Measurements from ENCODE around the gene THAP8.

DNA sequence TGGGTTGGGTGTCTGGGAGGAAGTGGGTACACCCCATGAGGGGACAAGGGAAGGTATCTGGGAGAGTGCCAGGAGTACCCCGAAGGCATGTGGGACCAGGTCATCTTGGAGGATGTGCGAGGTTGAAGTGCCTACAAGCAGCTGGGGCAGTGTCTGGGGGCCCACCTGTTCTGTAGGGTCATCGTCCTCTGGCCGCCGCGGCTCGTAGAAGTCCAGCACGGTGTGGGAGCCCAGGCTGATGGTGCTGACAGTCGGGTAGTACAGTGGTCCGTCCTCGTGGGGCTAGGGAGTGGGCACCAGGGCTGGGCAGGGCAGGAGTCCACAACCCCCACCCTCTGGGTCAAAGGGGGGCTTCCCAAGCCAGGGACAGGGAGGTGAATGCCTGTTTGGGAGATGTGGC is 43.7 kb downstream of the THAP8 start:
- TF ChIP-seq, protein P1, sequence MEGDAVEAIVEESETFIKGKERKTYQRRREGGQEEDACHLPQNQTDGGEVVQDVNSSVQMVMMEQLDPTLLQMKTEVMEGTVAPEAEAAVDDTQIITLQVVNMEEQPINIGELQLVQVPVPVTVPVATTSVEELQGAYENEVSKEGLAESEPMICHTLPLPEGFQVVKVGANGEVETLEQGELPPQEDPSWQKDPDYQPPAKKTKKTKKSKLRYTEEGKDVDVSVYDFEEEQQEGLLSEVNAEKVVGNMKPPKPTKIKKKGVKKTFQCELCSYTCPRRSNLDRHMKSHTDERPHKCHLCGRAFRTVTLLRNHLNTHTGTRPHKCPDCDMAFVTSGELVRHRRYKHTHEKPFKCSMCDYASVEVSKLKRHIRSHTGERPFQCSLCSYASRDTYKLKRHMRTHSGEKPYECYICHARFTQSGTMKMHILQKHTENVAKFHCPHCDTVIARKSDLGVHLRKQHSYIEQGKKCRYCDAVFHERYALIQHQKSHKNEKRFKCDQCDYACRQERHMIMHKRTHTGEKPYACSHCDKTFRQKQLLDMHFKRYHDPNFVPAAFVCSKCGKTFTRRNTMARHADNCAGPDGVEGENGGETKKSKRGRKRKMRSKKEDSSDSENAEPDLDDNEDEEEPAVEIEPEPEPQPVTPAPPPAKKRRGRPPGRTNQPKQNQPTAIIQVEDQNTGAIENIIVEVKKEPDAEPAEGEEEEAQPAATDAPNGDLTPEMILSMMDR (IDR thresholded peaks at IDR 0.05; ENCODE audit: low read depth, low read length, poor library complexity, severe bottlenecking): no peak
- no peak for TF ChIP-seq EZH2phosphoT487 (IDR thresholded peaks at IDR 0.05; ENCODE audit: borderline replicate concordance, low read length)
